Measurements from ENCODE around the gene OGFOD3. TPM values are rescaled to one million over a fixed set of nuclear protein-coding genes. Genes with fewer than 3 reads are reported as not detected.

Gene OGFOD3
- total RNA-seq, 5 donors from 2014 or later (not counting 1 experiment from before 2014, with no cell fraction given) = 22.0 to 32.2 (median 29.2) TPM

DNA sequence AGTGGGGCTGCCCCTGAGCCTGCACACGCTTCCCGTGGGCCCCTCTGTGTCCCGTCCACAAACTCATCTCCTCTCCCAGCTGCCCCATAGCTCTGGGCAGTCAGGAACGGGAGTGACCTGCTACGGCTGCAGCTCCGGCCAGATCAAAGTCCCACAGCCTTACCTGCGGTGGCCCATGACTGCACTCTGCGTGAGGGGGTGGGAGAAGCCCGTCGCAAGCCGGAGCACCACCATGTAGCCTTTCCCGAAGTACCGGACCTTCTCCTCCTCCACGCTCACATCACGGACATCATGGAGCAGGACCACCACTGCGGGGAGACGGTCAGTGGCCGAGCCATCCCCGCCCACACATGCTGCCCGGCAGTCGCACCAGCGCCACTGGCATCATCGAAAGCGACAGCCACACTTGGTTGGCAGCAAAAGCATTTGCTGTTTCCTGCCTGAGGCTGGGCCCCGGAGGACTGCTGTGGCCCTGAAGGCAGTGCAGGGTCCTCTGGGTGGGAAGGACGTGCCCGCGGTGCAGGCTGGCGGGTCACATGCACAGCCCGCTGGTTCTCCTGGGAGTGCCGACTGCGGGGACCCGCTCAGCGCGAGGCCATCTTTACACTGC lies 26.0 kb upstream of the OGFOD3 start:
- ATAC-seq (replicated peaks in 1 of 4) = no peak
- peaks cover 2 to 41% of the 10 kb centered on the region in 2 experiments for H3K4me1 ChIP-seq (ENCODE audit: control insufficient read depth in 1 of 2, extremely low read depth in 1 of 2, insufficient read depth in 2 of 2, low read length in 2 of 2)
- POLR2A ChIA-PET = no interaction called here

DNA sequence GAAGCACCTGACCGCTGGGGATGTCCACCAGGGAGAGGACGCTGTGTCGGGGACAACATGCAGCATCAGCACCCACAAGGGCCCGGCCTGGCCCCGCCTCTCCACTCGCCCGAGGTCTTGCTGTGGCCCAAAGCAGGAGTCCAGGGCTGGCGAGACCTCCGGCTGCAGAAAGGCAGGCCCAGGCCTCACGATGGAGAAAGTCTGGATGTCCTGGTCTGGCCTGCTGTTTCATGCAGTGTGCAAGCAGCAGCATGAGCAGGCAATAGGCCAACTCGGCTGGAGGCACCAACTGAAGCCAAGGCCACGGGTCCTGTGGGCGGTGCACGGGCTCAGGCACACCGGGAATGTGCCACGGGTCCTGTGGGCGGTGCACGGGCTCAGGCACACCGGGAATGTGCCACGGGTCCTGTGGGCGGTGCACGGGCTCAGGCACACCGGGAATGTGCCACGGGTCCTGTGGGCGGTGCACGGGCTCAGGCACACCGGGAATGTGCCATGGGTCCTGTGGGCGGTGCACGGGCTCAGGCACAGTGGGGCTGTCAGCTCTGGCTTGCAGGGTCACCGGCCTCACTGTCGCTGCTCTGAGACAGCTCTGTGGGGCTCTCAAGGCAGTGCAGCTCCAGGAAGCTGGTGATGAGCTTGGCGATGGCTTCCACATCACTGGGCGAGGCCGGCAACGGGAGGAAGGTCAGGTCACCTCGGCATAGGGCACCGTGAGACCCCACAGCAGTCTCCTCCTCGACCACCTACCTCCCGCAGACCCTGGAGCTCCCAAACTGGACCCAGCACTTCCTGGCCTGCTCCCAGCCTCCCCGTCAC lies 25.3 kb upstream of the OGFOD3 start:
- CTCF ChIA-PET = no interaction called here
- peaks cover 35 to 57% of the 10 kb centered on the region in 2 donors for H3K36me3 ChIP-seq (ENCODE audit: control insufficient read depth in 2 of 2, extremely low read depth in 1 of 2, insufficient read depth in 1 of 2, low read length in 1 of 2)
- ATAC-seq (replicated peaks in 1 of 4) = no peak

More for the DNA sequence above, 26.0 kb upstream of the OGFOD3 start:
- WGBS (ENCODE audit: insufficient coverage) = 94% methylated on average over 34 of the region's 35 CpGs
- H3K9me3 Mint-ChIP-seq = no peaks in the 10 kb centered on the region
- H3K4me3 ChIP-seq (ENCODE audit: control insufficient read depth in 1 of 2, extremely low read depth in 1 of 2, low read length in 1 of 2) = no peak overlapping the region
- H3K4me3 Mint-ChIP-seq = no peak overlapping the region
- H3K4me1 Mint-ChIP-seq = peaks cover 12 to 27% (median 23%) of the 10 kb centered on the region in 3 donors
- DNase-seq = no peak
- H3K27ac ChIP-seq (ENCODE audit: low read length) = no peak overlapping the region
- H3K9me3 ChIP-seq = no peaks in the 10 kb centered on the region
- H3K27me3 ChIP-seq (replicated peaks in 1 of 2; ENCODE audit: control insufficient read depth in 2 of 2, extremely low read depth in 1 of 2, insufficient read depth in 2 of 2, low read length in 1 of 2) = no peaks in the 10 kb centered on the region
- no peaks in the 10 kb centered on the region for H3K36me3 Mint-ChIP-seq
- no peaks in the 10 kb centered on the region for H3K27me3 Mint-ChIP-seq
- peaks cover 35 to 55% of the 10 kb centered on the region in 2 donors for H3K36me3 ChIP-seq (ENCODE audit: control insufficient read depth in 2 of 2, extremely low read depth in 1 of 2, insufficient read depth in 1 of 2, low read length in 1 of 2)
- no peak overlapping the region for H3K27ac Mint-ChIP-seq
- CTCF ChIA-PET = no interaction called here

DNA sequence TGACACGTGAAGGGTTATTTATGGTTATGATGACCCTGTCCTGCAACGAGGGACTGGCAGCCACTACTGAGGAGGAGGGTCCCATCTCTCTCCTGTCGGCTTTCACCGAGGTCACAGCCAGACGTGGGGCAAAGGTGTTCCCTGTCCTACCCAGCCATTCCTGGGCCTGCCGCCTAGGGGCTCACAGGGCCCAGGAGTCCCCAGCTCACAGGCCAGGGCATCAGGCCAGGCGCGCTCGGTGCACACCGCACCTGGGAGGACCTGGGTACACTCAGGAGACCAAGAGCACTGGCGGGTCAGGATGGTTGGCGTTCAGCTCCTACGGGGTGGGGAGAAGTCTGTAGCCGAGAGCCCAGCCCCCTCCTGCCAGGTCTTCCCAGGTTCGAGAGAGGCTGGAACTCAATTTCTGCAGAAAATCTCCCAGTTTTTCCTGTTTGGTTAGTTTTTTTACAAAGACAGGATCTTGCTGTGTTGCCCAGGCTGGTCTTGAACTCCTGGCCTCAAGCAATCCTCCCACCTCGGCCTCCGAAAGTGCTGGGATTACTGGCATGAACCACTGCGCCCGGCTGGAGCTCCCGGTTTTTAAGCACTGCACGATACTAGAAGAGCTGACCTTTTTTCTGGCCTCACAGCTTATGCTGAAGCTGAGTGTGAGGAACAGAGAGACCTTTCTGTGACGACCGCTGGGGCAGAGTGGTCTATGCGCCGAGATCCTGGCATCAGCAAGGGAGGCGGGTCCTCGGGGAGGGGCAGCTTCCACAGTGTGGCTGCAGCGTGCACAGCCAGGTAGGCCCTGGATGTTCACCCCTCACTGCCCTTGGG lies 24.5 kb upstream of the OGFOD3 start:
- peaks cover 0 to 32% of the 10 kb centered on the region in 2 experiments for H3K4me1 ChIP-seq (ENCODE audit: control insufficient read depth in 1 of 2, extremely low read depth in 1 of 2, insufficient read depth in 2 of 2, low read length in 2 of 2)
- 88% methylated on average over 20 of the region's 28 CpGs for WGBS (ENCODE audit: insufficient coverage)

More for the DNA sequence above, 25.3 kb upstream of the OGFOD3 start:
- Mint-ChIP-seq H3K4me1 (peaks cover 5 to 21% (median 18%) of the 10 kb centered on the region in 3 donors), H3K27me3 (no peaks in the 10 kb centered on the region), H3K27ac (no peak overlapping the region), H3K9me3 (no peaks in the 10 kb centered on the region), H3K4me3 (no peak overlapping the region), H3K36me3 (no peaks in the 10 kb centered on the region)
- WGBS (ENCODE audit: insufficient coverage) = 94% methylated on average over 29 of the region's 40 CpGs
- Histone ChIP-seq H3K4me1 (ENCODE audit: control insufficient read depth in 1 of 2, extremely low read depth in 1 of 2, insufficient read depth in 2 of 2, low read length in 2 of 2) (peaks cover under 1 to 36% of the 10 kb centered on the region in 2 experiments), H3K4me3 (ENCODE audit: control insufficient read depth in 1 of 2, extremely low read depth in 1 of 2, low read length in 1 of 2) (no peak overlapping the region), H3K27me3 (replicated peaks in 1 of 2; ENCODE audit: control insufficient read depth in 2 of 2, extremely low read depth in 1 of 2, insufficient read depth in 2 of 2, low read length in 1 of 2) (no peaks in the 10 kb centered on the region), H3K9me3 (no peaks in the 10 kb centered on the region), H3K27ac (ENCODE audit: low read length) (no peak overlapping the region)
- POLR2A ChIA-PET = no interaction called here
- no peak for DNase-seq

DNA sequence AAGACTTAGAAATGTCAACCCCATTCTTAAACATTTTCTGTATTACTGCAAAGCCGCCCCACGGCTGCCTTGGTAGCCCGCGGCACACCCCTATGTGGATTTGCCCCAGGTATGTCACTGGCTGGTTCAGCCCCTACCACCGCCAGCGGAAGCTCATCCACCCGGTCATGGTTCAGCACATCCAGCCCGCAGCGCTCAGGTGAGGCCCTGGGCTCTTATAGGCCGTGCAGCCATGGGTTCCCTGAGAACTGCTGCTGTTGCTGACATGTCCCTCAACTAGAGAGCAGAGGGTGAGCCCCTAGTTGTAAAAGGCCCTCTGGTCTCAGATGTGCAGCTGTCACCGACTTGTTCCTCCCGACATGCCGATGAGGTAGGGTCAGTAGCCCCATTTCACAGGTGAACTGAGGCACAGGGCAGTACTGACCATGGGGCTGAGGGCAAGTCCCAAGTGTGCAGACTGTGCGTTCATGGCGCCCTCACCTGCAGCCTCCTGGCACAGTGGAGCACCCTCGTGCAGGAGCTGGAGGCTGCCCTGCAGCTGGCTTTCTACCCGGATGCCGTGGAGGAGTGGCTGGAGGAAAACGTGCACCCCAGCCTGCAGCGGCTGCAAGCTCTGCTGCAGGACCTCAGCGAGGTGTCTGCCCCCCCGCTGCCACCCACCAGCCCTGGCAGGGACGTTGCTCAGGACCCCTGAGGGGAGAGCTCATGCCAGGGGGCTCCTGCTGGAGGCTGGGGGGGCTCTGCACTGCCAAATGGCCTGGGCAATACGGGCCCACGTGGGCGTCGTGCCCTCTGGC lies 23.5 kb upstream of the OGFOD3 start:
- no peak overlapping the region for H3K4me3 Mint-ChIP-seq
- no peak overlapping the region for H3K27ac ChIP-seq (ENCODE audit: low read length)
- no peaks in the 10 kb centered on the region for H3K36me3 Mint-ChIP-seq
- H3K4me3 ChIP-seq (ENCODE audit: control insufficient read depth in 1 of 2, extremely low read depth in 1 of 2, low read length in 1 of 2) = no peak overlapping the region
- H3K4me1 ChIP-seq (ENCODE audit: control insufficient read depth in 1 of 2, extremely low read depth in 1 of 2, insufficient read depth in 2 of 2, low read length in 2 of 2) = peaks cover 0 to 30% of the 10 kb centered on the region in 2 experiments
- no peaks in the 10 kb centered on the region for H3K9me3 ChIP-seq
- H3K27ac Mint-ChIP-seq = no peak overlapping the region
- CTCF ChIA-PET = no interaction called here
- no peaks in the 10 kb centered on the region for H3K9me3 Mint-ChIP-seq
- ATAC-seq (replicated peaks in 1 of 4) = no peak
- 87% methylated on average over 26 of the region's 27 CpGs for WGBS (ENCODE audit: insufficient coverage)
- DNase-seq = no peak
- H3K36me3 ChIP-seq (ENCODE audit: control insufficient read depth in 2 of 2, extremely low read depth in 1 of 2, insufficient read depth in 1 of 2, low read length in 1 of 2) = peaks cover 40 to 57% of the 10 kb centered on the region in 2 donors
- H3K4me1 Mint-ChIP-seq = peaks cover 0 to 15% (median 12%) of the 10 kb centered on the region in 3 donors
- POLR2A ChIA-PET = interaction anchor here in 1 of 2 donors (0.5 kb wide), 1 partner anchor 349 kb away, joined by 8 read pairs; no protein-coding TSS in a partner anchor
- no peaks in the 10 kb centered on the region for H3K27me3 Mint-ChIP-seq
- H3K27me3 ChIP-seq (replicated peaks in 1 of 2; ENCODE audit: control insufficient read depth in 2 of 2, extremely low read depth in 1 of 2, insufficient read depth in 2 of 2, low read length in 1 of 2) = no peaks in the 10 kb centered on the region

More for the DNA sequence above, 24.5 kb upstream of the OGFOD3 start:
- Mint-ChIP-seq H3K9me3 (no peaks in the 10 kb centered on the region), H3K4me3 (no peak overlapping the region), H3K27ac (no peak overlapping the region), H3K4me1 (peaks cover 5 to 19% (median 17%) of the 10 kb centered on the region in 3 donors), H3K27me3 (no peaks in the 10 kb centered on the region), H3K36me3 (no peaks in the 10 kb centered on the region)
- Histone ChIP-seq H3K27me3 (replicated peaks in 1 of 2; ENCODE audit: control insufficient read depth in 2 of 2, extremely low read depth in 1 of 2, insufficient read depth in 2 of 2, low read length in 1 of 2) (no peaks in the 10 kb centered on the region), H3K27ac (ENCODE audit: low read length) (no peak overlapping the region), H3K9me3 (no peaks in the 10 kb centered on the region), H3K4me3 (ENCODE audit: control insufficient read depth in 1 of 2, extremely low read depth in 1 of 2, low read length in 1 of 2) (no peak overlapping the region), H3K36me3 (ENCODE audit: control insufficient read depth in 2 of 2, extremely low read depth in 1 of 2, insufficient read depth in 1 of 2, low read length in 1 of 2) (peaks cover 33 to 54% of the 10 kb centered on the region in 2 donors)
- ATAC-seq (replicated peaks in 1 of 4) (no peak), DNase-seq (no peak)
- POLR2A ChIA-PET = no interaction called here
- CTCF ChIA-PET = no interaction called here

DNA sequence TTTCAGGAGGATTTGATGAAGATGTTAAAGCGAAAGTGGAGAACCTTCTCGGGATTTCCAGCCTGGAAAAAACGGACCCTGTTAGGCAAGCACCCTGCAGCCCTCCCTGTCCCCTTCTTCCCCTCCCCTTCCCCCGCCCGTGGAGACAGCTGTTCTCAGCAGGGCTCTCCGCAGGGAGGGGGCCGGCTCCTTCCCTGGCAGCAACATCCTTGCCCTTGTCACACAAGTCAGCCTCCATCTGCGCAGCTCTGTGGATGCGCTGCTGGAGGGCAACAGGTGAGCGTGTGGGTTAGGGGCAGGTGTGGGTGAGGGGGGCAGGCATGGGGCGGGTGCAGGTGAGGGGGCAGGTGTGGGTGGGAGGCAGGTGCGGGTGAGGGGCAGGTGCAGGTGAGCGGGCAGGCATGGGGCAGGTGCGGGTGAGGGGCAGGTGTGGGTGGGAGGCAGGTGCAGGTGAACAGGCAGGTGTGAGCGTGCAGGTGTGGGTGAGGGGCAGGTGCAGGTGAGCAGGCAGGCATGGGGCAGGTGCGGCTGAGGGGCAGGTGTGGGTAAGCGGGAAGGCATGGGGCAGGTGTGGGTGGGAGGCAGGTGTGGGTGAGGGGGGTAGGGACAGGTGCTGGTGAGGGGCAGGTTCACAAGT lies 22.7 kb upstream of the OGFOD3 start:
- WGBS (ENCODE audit: insufficient coverage) = 87% methylated on average over 6 of the region's 17 CpGs
- no peak overlapping the region for H3K4me3 ChIP-seq (ENCODE audit: control insufficient read depth in 1 of 2, extremely low read depth in 1 of 2, low read length in 1 of 2)
- ChIA-PET CTCF (no interaction called here), POLR2A (no interaction called here)
- Mint-ChIP-seq H3K36me3 (no peaks in the 10 kb centered on the region), H3K27ac (no peak overlapping the region), H3K4me3 (no peak overlapping the region), H3K4me1 (peaks cover 0 to 8% (median 5%) of the 10 kb centered on the region in 3 donors), H3K27me3 (no peaks in the 10 kb centered on the region), H3K9me3 (no peaks in the 10 kb centered on the region)
- peaks cover 0 to 22% of the 10 kb centered on the region in 2 experiments for H3K4me1 ChIP-seq (ENCODE audit: control insufficient read depth in 1 of 2, extremely low read depth in 1 of 2, insufficient read depth in 2 of 2, low read length in 2 of 2)
- H3K27me3 ChIP-seq (replicated peaks in 1 of 2; ENCODE audit: control insufficient read depth in 2 of 2, extremely low read depth in 1 of 2, insufficient read depth in 2 of 2, low read length in 1 of 2) = no peaks in the 10 kb centered on the region
- no peak overlapping the region for H3K27ac ChIP-seq (ENCODE audit: low read length)
- ATAC-seq (replicated peaks in 1 of 4) (no peak), DNase-seq (no peak)
- H3K9me3 ChIP-seq = no peaks in the 10 kb centered on the region
- peaks cover 47 to 56% of the 10 kb centered on the region in 2 donors for H3K36me3 ChIP-seq (ENCODE audit: control insufficient read depth in 2 of 2, extremely low read depth in 1 of 2, insufficient read depth in 1 of 2, low read length in 1 of 2)

Measured in T-cell (primary cell).